HG02610 (cell line): ENCODE results near the gene ZYG11A.
"Not testable (repeated sequence)": the region's sequence is repeated elsewhere in the genome, so short reads cannot be mapped to it uniquely, and the experiment has no call there.

Source experiments
- ATAC-seq: cut with Tn5 transposase; IDR thresholded peaks from one replicate; pipeline ENCODE4 v1.9.1; 2021; ENCODE audit warnings: mild to moderate bottlenecking, moderate library complexity; ENCODE audit not compliant: unreplicated experiment

Gene ZYG11A

DNA sequence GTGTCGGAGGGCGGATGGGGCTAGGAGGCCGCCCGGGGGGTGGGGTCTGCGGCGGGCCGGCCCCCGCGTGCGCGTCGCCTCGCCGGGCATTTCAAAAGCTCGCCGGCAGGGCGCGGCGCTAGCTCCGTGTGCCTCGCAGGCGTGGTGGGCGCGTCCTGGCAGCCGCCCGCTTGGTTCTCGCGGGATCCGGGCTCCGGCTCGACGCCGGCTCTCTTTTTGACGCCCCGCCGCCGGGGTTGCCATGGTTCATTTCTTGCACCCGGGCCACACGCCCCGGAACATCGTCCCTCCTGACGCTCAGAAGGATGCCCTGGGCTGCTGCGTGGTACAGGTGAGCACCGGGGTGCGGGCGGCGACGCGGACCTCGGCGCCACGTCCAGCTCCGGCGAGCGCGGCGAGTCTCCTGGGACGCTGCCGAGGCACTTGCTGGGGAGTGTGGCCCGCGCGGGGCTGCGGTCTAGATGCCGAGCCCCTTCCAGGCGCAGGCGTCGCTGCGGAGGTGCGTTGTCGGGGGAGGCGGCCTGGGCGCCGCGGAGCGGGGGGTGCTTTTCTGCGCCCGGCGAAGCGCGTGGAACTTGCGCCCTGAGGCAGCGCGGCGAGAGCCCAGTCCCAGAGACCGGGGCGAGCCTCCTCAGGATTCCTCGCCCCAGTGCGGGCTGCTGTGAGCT lies at the start of gene ZYG11A:
TSS of gene ZYG11A (plus strand) at position 118 of the 668 bp plus-strand sequence. CDS start at position 242, 124 bp downstream.
- peak; percentile 78 for ATAC-seq

DNA sequence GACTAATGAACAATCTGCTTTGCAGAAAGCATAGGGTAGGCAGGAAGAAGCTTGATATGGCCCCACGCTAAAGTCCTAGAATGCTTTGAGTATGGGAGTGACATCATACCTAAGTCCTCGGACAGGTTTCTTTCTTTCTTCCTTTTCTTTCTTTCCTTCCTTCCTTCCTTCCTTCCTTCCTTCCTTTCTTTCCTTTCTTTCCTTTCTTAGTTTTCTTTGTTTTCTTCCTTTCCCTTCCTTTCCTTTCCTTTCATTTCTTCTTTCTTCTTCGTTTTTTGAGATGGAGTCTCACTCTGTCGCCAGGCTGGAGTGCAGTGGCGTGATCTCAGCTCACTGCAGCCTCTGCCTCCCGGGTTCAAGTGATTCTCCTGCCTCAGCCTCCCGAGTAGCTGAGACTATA lies 48.8 kb upstream of the ZYG11A start:
- ATAC-seq: not testable (repeated sequence)

DNA sequence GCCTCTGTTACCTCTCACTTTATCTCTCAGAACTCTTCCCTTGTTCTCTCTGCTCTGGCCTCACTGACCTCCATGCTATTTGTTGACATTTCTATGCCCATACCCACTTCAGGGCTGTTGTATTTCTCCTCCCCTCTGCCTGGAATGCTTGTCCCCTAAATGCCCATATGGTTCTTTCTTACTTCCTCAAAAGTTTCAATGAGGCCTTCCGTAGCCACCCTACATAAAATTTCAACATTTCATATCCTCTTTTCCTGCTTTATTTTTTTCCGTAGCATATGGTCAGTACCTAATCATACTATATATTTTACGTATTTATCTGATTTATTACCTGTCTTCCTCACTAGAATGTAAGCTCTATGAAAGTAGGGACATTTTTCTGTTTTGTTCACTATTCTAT lies 47.1 kb upstream of the ZYG11A start:
- ATAC-seq: no peak

DNA sequence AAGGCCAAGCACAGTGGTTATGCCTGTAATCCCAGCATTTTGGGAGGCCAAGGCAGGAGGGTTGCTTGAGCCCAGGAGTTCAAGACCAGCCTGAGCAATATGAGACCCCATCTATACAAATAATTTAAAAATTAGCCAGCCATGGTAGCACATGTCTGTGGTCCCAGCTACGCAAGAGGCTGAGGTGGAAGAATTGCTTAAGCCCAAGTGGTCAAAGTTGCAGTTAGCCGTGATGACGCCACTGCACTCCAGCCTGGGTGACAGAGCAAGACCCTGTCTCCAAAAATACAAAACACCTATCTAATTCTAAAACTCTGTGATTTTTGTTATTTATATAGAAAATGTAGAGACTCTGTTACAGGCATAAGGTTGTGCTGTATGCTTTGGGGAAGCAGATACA lies 44.2 kb upstream of the ZYG11A start:
- ATAC-seq: no peak

DNA sequence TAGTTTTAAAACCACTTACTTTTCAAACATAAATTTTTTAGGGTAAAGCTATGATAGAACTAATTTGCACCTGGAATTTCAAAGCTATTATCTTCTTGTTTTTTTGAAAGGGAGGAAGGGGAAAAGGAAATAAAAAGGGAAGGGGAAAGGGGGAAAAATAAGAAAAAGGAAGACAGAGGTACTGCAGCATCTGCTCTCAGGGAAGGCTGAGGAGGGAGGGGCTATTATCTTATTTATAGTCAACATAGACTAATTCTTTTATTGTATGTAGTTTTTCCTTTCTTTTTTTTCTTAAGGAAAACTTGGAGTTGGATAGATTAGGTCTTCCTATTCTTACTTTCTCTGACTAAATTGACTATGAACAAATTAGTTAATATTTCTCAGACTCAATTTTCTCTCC lies 41.5 kb upstream of the ZYG11A start:
- no peak for ATAC-seq

DNA sequence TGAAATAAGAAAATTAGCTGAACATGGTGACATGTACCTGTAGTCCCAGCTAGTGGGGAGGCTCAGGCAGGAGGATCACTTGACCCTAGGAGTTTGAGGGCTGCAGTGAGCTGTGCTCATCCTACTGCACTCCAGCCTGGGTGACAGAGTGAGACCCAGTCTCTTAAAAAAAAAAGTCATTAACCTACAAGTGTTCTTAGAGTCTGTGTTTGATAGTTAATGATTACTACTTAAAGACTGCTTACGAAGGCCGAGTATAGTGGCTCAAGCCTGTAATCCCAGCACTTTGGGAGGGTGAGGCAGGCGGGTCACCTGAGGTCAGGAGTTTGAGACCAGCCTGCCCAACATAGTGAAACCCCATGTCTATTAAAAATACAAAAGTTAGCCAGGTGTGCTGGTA lies 38.5 kb upstream of the ZYG11A start:
- not testable (repeated sequence) for ATAC-seq

DNA sequence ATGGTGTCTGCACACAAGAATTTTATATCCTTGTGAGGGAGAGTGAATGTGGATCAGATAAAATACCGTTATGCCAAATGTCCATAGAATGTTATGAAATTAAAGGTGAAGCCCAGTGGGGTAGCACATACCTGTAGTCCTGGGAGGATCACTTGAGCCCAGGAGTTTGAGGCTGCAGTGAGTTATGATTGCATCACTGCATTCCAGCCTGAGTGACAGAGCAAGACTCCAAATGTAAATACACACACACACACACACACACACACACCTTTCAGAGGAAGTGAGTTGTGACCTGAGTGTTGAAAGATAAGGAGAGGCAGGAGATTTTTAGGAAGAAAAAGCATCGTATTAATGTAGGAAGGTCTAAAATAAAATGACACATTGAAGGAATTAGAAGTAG lies 28.1 kb upstream of the ZYG11A start:
- no peak for ATAC-seq

DNA sequence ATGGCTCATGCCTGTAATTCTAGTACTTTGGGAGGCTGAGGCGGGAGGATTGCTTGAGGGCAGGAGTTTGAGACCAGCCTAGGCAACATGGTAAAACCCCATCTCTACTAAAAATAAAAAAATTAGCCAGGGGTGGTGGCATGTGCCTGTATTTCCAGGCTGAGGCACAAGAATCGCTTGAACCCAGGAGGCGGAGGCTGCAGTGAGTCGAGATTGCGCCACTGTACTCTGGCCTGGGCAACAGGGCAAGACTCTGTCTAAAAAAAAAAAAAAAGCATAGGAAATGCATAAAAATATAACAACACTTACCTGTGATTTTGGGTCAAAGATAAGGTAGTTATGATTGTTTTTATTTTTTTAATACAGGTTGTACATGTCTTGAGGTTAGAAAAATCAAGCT lies 21.7 kb upstream of the ZYG11A start:
- not testable (repeated sequence) for ATAC-seq

DNA sequence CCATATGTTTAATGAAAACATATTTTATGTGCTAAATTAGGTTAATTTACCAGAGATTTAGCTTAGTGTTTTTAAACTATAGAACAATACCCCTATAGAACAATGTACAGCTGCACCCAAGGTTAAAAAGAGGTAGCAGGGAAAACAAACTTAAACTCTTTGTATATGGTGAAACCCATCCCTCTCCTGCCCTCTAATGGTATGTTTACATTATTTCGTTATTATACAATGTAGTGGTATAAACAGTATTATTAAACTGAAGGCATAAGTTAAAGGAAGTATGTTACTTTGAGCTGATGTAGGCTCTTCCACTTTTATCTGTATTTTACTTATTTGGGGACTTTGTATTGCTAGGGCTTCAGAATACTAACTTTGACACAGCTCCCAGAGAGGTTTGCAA lies 16.7 kb upstream of the ZYG11A start:
- ATAC-seq: no peak

DNA sequence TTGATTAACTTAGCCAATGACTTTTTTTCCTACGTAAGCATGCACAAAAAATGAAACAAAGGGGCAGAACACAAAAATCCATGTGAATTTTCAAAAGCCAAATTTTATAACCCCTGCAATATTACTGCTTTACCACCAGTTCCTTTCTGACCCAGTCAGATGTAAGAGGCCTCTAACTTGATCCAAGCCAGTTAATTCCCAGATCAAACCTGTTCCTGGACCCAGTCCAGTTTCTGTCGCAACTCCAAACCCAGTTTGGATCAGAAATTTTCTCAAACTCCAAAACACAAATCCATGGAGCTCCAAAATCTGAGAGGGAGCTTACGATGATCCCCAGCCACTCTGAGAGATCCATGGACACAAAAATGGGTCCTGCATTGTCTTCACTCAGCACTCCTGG lies 7.8 kb upstream of the ZYG11A start:
- no peak for ATAC-seq

DNA sequence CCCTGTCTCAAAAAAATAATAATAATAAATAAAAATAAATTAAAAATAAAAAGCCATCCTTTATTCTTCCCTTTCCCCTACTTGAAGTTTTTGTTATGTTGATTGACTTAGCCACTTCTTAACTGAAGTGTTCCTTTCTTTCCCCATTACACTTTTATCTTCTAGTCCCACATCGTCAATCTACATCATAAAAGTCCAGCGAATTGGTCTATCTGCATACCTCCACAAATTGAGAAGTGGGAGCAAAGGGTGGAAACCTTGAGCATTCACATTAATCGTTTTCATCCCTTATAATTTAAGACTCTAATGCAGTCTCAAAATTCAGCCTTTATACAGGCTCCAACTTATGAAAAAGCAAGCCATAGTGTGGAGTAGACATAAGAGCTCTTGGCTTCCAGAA lies 6.5 kb upstream of the ZYG11A start:
- no peak for ATAC-seq

DNA sequence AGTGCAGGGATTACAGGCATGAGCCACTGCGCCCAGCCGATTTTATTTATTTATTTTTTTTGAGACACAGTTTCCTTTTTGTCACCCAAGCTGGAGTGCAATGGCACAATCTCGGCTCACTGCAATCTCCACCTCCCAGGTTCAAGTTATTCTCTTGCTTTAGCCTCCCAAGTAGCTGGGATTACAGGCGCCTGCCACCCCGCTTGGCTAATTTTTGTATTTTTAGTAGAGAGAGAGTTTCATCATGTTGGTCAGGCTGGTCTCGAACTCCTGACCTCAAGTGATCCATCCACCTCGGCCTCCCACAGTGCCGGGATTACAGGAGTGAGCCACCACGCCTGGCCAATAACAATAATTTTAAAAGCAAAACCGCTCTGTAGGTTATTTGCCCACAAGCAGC lies 3.4 kb upstream of the ZYG11A start:
- ATAC-seq: not testable (repeated sequence)

DNA sequence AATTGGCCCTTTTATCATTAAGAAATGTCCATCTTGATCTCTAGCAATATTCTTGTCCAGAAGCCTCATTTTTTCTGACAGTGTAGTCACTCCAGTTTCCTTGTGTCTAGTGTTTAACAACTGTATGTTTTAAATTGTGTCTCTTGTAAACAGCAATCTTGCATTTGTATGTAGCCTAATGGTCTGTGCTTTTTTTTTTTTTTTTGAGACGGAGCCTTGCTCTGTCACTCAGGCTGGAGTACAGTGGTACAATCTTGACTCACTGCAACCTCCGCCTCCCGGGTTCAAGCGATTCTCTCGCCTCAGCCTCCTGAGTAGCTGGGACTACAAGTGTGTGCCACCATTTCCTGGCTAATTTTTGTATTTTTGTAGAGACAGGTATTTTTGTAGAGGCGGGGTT lies 2.6 kb downstream of the ZYG11A start:
- ATAC-seq: not testable (repeated sequence)

DNA sequence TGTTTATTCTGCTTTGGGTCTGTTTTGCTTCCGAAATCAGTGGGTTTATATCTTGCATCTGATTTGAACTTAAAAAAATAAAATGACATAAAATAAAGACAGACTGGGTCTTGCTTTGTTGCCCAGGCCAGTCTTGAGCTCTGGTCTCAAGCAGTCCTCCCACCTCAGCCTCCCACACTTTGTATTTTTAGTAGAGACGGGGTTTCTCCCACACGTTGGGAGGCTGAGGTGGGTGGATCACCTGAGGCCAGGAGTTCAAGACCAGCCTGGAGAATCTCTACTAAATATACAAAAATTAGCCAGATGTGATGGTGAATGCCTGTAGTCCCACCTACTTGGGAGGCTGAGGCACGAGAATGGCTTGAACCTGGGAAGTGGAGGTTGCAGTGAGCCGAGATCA lies 5.9 kb downstream of the ZYG11A start:
- no peak for ATAC-seq

DNA sequence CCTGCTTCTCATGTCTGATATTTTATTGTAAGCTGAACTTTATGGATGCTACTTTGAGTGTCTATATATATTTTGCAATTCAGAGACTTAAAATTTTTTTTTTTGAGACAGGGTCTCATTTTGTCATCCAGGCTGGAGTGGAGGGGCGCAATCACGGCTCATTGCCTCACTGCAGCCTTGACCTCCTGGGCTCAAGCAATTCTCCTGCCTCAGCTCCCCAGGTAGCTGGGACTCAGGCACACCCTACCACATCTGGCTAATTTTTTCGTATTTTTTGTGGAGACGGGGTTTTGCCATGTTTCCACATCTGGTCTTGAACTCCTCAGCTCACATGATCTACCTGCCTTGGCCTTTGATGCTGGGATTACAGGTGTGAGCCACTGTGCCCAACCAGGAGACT lies 8.4 kb downstream of the ZYG11A start:
- ATAC-seq: no peak

DNA sequence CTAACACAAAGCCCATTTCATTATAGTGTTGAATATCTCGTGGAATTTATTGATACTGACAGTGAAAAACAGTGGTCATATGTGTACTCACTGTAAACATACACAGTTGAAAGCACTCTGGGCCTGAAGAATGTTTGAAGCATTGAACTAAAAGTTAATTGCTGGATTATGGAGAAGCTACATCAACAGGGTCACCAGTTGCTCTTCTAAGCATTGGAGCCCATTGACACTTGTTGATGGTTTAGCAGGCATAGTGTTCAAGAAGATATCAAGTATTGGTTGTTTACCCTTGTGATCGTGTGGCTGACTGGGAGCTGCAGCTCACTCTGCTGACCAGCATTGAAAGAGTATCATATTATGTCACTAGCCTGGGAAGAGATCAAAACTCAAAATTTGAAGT lies 10.3 kb downstream of the ZYG11A start:
- no peak for ATAC-seq

DNA sequence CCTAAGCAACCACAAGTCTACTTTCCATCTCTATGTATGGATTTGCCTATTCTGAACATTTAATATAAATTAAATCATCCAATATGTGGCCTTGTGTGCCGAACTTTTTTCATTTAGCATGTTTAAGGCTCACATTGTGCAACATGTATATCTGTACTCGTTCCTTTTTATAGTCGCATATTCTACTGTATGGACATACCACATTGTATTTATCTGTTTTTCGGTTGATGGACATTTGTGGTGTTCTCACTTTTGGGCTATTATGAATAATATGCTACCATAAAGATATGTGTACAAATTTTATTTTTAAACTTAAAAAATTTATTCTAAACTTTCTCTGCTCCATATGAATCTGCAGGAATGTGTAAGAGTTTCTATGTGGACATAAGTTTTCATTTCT lies 13.0 kb downstream of the ZYG11A start:
- no peak for ATAC-seq

DNA sequence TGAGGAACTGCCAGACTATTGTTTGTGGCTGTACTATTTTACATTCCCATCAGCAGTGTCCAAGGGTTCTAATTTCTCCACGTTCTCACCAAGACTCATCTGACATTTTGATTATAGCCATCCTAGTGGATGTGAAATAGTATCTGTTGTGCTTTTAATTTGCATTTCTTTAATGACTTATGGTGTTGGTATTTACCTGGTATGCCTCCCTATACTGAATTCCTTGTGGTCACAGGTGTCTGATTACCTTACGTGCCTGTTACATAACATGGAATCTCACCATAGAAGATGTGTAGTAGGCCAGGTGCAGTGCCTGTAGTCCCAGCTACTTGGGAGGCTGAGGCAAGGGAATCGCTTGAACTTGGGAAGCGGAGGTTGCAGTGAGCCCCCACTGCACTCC lies 13.5 kb downstream of the ZYG11A start:
- no peak for ATAC-seq

DNA sequence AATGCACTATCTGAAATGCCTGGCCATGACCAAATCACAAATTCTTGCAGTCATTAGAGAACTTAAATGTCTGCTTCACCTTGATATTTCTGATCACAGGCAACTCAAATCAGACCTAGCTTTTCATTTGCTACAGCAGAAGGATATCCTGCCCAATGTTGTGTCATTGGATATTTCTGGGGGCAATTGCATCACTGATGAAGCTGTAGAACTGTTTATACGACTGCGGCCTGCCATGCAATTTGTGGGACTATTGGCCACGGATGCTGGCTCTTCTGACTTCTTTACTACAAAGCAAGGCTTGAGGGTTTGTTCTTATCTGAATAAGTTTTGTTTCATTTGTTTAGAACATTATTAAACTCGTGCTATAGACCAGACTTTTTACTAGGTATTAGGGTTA lies 14.9 kb downstream of the ZYG11A start:
- ATAC-seq: no peak

DNA sequence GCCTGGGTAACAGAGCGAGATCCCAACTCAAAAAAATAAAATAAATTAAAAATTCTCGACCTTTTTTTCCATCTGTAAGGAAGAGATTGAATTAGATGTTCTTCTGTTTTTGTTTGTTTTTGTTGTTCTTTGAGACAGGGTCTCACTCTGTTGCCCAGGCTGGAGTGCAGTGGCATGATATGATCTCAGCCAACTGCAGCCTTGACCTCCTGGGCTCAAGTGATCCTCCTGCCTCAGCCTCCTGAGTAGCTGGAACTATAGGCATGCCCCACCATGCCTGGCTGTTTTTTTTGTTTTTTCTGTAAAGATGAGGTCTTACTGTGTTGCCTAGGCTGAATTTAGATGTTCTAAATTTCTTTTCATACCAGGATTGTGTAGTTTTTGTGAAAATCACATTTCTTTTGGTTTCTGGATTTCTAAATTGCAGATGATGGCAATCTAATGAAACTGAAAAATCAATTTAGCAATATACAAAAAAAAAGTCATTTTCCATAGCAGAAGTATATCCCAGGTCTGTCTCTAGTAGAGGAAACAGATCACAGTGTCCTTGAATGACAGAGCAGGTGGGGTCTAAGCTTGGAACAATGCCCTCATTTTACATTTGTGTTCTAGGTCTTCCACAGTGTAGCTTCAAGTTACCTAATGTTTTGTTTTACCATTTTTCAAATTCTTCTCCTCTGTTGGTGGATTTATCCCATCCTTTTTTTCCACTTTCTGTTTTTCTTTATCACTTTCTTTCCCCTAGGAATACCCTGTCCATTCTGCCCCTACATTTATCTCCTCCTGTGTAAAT lies 20.3 kb downstream of the ZYG11A start:
- ATAC-seq: no peak

DNA sequence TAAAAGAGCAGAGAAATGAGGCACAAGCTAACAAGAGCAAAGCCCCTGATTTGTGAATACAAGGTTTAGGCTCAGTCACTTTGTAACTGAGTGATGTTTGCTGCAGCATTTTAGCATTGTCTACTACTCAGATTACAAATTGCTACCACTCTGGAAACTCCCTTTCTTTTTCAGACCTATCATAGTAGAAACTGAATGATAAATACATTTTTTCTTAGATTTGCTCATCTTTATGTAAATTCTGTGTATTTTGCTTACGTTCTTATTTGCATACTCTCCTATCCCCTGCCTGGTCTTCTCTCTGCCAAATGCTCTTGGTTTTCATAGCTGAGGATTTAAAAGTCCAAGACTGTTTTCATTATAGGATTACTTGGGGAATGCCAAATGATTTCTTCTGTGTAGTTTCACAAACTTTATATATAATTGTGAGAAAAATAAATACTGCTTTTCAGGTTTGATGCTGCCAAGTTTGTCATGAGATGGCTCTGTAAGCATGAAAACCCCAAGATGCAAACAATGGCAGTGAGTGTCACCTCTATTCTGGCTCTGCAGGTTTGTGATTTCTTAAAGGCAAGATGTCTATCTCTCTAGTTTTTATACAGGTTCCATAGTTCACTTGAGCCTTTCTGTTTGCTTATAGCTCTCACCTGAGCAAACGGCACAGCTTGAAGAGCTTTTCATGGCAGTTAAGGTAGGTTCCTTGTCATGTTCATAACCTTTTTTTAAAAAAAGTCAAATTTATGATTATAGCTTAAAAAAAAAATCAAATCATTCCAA lies 24.7 kb downstream of the ZYG11A start:
- peak; percentile 97 for ATAC-seq

DNA sequence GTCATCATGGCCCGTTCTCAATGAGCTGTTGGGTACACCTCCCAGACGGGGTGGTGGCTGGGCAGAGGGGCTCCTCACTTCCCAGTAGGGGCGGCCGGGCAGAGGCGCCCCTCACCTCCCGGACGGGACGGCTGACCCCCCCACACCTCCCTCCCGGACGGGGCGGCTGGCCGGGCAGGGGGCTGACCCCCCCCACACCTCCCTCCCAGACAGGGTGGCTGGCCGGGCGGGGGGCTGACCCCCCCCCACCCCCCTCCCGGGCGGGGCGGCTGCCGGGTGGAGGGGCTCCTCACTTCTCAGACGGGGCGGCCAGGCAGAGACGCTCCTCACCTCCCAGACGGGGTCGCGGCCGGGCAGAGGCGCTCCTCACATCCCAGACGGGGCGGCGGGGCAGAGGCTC lies 27.2 kb downstream of the ZYG11A start:
- ATAC-seq: not testable (repeated sequence)
